NT2/D1 (cell line): ENCODE data around the gene MLLT3.

ENCODE experiments used
- DNase-seq: peaks from one replicate; pipeline ENCODE4 v3.0.0-alpha.2; 2011; ENCODE audit warnings: low read depth, low spot score
- H3K27me3 ChIP-seq: 2 replicates; pipeline ENCODE4 v1.6.0; 2011; ENCODE audit warnings: mild to moderate bottlenecking; ENCODE audit not compliant: insufficient read length, insufficient read depth
- H3K36me3 ChIP-seq: 2 replicates; pipeline ENCODE4 v1.6.1; 2011; ENCODE audit warnings: mild to moderate bottlenecking, low read length, mixed read lengths; ENCODE audit not compliant: insufficient read depth, insufficient read length
- H3K4me1 ChIP-seq: 2 replicates; pipeline ENCODE4 v1.5.1; 2011; ENCODE audit not compliant: insufficient read depth, insufficient read length
- H3K4me3 ChIP-seq: 2 replicates; pipeline ENCODE4 v1.5.1; 2011; ENCODE audit warnings: low read depth; ENCODE audit not compliant: insufficient read length
- H3K9ac ChIP-seq: 2 replicates; pipeline ENCODE4 v1.6.0; 2011; ENCODE audit warnings: low read depth; ENCODE audit not compliant: insufficient read length
- H3K9me3 ChIP-seq: 2 replicates; pipeline ENCODE4 v1.5.1; 2011; ENCODE audit warnings: mild to moderate bottlenecking, low read length; ENCODE audit not compliant: insufficient read depth
- SUZ12 ChIP-seq: IDR thresholded peaks from 2 replicates; pipeline ENCODE4 v1.6.1; 2011; ENCODE audit not compliant: insufficient read length, insufficient read depth; ENCODE audit errors: extremely low read depth
- YY1 ChIP-seq: IDR thresholded peaks from 2 replicates; pipeline ENCODE4 v1.6.1; 2011; ENCODE audit not compliant: insufficient read length, insufficient read depth
- ZNF274 ChIP-seq: IDR thresholded peaks from 2 replicates; pipeline ENCODE4 v1.6.1; 2011; ENCODE audit warnings: mild to moderate bottlenecking, low read depth, low read length

MLLT3 gene

DNA sequence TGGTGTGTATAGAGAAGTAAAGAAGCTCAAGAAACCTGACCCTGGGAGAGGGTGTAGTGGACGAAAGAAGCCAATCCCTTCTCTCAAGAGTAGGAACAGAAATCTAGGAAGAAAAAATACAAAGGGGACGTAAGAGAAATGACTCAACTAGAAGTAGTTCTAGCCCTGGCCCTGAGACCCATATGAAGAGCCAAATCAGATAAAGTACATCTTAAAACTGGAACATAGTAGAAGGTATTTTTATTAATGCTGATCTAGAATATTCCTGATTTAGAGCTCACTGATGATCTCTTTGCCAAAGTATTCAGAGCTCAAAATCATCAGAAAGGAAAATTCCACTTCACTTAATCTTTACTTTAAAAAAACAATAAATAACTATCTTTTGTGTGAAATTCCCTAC lies 184.8 kb downstream of the MLLT3 start:
- Histone ChIP-seq H3K9me3 (no peaks in the 10 kb centered on the region), H3K9ac (no peak overlapping the region), H3K36me3 (no peaks in the 10 kb centered on the region), H3K4me1 (no peaks in the 10 kb centered on the region), H3K27me3 (no peaks in the 10 kb centered on the region), H3K4me3 (no peak overlapping the region)
- no peak for TF ChIP-seq SUZ12
- TF ChIP-seq ZNF274: no peak
- no peak for TF ChIP-seq YY1
- no peak for DNase-seq

DNA sequence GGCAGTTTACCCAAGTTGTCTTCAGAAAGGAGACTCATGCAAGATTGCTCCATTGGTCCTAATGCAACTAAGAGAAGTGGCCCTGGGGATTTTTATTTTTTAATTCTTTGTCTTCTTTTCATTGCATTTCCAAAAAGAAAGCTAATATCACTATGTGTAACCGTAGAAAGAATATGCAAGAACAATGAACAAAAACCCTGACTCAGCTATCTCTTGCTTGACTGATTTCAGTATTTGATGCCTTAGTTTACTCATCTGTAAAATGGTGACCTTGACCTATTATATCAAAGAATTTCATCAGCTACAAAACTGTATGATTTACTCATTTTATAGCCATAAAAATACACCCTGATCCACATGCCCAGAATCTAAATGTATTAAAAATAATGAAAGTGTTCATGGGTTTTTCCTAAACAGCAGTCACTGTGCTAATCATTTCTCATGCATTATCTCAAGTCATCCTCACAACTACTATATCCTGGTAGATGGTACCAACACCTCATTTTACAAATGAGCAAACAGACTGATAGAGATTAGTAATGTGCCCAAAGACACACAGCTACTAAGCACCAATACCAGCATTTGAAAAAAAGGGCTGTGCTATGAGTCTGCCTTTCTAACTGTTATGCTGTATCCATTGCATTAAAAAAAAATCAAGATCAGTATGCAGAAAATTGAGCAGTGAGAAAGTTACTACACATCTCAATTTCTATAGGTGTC lies 185.7 kb downstream of the MLLT3 start:
- Histone ChIP-seq H3K36me3 (no peaks in the 10 kb centered on the region), H3K4me1 (no peaks in the 10 kb centered on the region), H3K9me3 (no peaks in the 10 kb centered on the region), H3K27me3 (no peaks in the 10 kb centered on the region), H3K4me3 (no peak overlapping the region), H3K9ac (no peak overlapping the region)
- DNase-seq: no peak
- TF ChIP-seq SUZ12 (no peak), YY1 (no peak), ZNF274 (no peak)

DNA sequence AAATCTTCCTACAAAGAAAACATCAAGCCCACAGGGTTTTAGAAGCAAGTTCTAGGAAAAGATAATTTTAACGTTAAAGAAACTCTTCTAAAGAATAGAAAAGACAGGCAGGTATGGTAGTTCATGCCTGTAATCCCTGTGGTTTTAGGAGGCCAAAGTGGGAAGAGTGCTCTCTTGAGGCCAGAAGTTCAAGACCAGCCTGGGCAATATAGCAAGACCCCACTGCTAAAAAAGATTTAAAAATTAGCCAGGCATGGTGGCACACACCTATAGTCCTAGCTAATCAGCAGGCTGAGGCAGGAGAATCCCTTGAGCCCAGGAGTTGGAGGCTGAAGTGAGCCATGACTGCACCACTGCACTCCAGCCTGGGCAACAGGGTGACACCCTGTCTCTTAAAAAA lies 193.3 kb downstream of the MLLT3 start:
- no peak overlapping the region for H3K4me3 ChIP-seq
- no peak for DNase-seq
- H3K9me3 ChIP-seq: no peaks in the 10 kb centered on the region
- TF ChIP-seq ZNF274 (no peak), SUZ12 (no peak), YY1 (no peak)
- no peaks in the 10 kb centered on the region for H3K27me3 ChIP-seq
- no peaks in the 10 kb centered on the region for H3K4me1 ChIP-seq
- no peaks in the 10 kb centered on the region for H3K36me3 ChIP-seq
- H3K9ac ChIP-seq: no peak overlapping the region

DNA sequence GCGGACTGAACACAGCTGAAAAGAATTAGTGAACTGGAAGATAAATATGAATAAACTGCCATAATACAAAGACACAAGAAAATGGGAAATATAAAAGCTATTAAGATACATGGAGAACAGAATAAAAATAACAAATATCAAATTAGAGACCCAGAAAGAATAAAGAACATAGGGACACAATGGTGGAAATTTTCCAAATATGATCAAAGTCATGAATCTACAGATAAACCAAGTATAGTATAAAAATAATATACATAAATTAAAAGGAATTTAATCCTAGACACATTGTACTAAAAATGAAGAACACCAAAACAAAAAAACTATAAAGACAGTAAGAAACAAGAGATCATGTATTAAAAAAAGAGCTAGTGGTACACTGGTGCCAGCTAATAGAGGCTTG lies 194.9 kb downstream of the MLLT3 start:
- Histone ChIP-seq H3K9me3 (no peaks in the 10 kb centered on the region), H3K27me3 (no peaks in the 10 kb centered on the region), H3K36me3 (no peaks in the 10 kb centered on the region), H3K4me1 (no peaks in the 10 kb centered on the region), H3K4me3 (no peak overlapping the region), H3K9ac (no peak overlapping the region)
- TF ChIP-seq ZNF274: no peak
- TF ChIP-seq SUZ12: no peak
- TF ChIP-seq YY1: no peak
- DNase-seq: no peak

DNA sequence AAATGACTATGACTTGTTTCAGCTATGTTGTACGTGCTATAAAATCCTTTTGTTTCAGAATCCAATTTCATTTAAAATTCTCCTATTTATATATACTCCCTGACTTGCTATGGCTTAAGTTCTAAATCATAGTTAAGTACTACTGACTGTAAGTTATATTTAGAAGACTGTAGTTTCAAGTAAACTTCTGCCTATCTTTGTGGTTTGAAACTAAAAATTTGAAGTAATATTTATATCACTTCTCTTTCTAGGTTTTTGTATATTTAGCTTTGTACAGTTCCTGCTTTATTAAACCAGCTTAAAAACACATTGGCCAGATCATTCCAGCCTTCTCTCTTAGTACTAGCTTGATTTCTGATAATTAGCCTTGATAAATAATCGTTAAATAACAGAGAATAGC lies 196.3 kb downstream of the MLLT3 start:
- no peak for DNase-seq
- no peaks in the 10 kb centered on the region for H3K27me3 ChIP-seq
- no peak overlapping the region for H3K4me3 ChIP-seq
- no peaks in the 10 kb centered on the region for H3K36me3 ChIP-seq
- TF ChIP-seq ZNF274: no peak
- TF ChIP-seq YY1: no peak
- TF ChIP-seq SUZ12: no peak
- H3K9ac ChIP-seq: no peak overlapping the region
- H3K9me3 ChIP-seq: no peaks in the 10 kb centered on the region
- no peaks in the 10 kb centered on the region for H3K4me1 ChIP-seq

DNA sequence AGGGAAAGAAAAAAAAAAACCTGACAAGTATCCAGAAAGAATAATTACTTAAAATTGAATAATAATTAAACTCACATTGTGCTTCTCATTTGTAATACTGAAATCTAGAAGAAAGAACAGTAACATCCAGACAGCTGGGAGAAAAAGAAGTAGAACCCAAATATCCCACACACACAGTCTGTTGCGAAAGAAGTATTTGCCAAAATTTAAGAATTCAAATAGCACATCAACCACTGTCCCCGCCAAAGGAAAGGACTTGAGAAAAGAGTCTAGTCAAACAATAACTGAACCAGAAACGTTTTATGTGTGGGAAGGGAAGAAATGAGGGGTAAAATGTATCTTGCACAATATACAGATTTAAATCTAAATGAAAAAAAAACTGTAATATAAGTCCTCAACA lies 202.8 kb downstream of the MLLT3 start:
- Histone ChIP-seq H3K9ac (no peak overlapping the region), H3K9me3 (no peaks in the 10 kb centered on the region), H3K36me3 (no peaks in the 10 kb centered on the region), H3K27me3 (no peaks in the 10 kb centered on the region), H3K4me3 (no peak overlapping the region), H3K4me1 (no peaks in the 10 kb centered on the region)
- TF ChIP-seq SUZ12: no peak
- no peak for TF ChIP-seq ZNF274
- TF ChIP-seq YY1: no peak
- DNase-seq: no peak

DNA sequence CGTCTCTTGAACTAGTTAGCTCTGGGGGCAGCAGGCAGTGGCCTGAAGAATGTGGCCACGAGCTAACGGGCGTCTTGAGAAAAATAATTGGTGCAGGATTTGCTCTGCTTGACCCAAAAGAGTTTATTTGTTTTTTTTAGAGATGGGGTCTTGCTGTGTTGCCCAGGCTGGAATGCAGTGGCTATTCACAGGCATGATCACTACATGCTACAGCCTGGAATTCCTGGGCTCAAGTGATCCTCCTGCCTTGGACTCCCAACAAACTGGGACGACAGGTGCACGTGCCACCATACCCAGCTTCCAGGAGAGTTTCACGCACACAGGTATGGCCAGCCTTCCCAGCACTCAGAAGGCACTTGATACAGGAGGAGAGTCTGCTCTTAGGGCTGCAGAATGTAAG lies 203.8 kb downstream of the MLLT3 start:
- Histone ChIP-seq H3K9ac (no peak overlapping the region), H3K27me3 (no peaks in the 10 kb centered on the region), H3K4me3 (no peak overlapping the region), H3K9me3 (no peaks in the 10 kb centered on the region), H3K4me1 (no peaks in the 10 kb centered on the region), H3K36me3 (no peaks in the 10 kb centered on the region)
- TF ChIP-seq YY1 (no peak), SUZ12 (no peak), ZNF274 (no peak)
- no peak for DNase-seq

DNA sequence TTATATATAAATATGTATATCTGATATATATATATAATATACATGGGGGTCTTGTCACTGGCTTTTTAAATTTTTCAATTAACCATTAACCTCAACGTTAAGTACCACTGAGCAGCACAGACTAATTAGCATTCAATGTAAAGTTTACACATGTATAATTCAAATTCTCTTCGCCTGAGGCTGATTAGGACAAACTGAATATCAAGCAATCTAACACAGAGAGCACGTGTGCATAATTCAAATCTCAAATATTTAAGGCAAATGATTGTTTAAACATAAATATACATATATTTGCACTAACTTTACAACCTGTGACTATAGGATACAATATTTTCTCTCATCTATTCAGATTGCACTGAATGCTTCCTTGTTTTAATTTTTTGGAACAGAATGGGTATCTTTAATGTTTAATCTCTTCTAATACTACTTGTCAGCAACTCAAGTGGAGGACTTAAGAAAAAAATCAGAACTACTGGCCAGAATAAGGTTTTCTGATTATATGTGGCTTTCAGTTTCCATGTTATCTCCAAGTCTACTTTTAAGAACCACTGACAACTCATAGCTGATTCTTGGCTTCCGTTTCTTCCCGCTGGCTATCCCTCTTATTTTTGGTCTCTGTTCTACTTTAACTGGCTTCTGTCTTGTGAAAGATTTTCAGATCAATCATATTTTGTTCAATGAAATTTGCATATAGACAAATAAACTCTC lies 204.8 kb downstream of the MLLT3 start:
- Histone ChIP-seq H3K9ac (no peak overlapping the region), H3K4me3 (no peak overlapping the region), H3K27me3 (no peaks in the 10 kb centered on the region), H3K4me1 (no peaks in the 10 kb centered on the region), H3K9me3 (no peaks in the 10 kb centered on the region), H3K36me3 (no peaks in the 10 kb centered on the region)
- TF ChIP-seq YY1: no peak
- TF ChIP-seq SUZ12: no peak
- DNase-seq: no peak
